AG09309 (cell line): Measurements from ENCODE around the gene TMEM132D.

Experiments
- DNase-seq: peaks from one replicate; pipeline ENCODE4 v3.0.0-alpha.2; 2010; ENCODE audit warnings: low read depth
- H3K4me3 ChIP-seq: 2 replicates; pipeline ENCODE4 v1.5.1; 2011; ENCODE audit warnings: mild to moderate bottlenecking, low read depth, low read length, moderate library complexity; ENCODE audit not compliant: control insufficient read depth
- CTCF ChIP-seq: IDR thresholded peaks from 2 replicates; pipeline ENCODE4 v1.5.1; 2011; ENCODE audit warnings: mild to moderate bottlenecking, low read depth, low read length, inconsistent platforms; ENCODE audit not compliant: insufficient read depth, control insufficient read depth; ENCODE audit errors: missing control alignments

Gene TMEM132D

GRCh38 chr12:129483111-129483893 lies 420.5 kb downstream of the TMEM132D start:
- no peak for DNase-seq
- TF ChIP-seq CTCF = no peak
- H3K4me3 ChIP-seq = no peak overlapping the region

GRCh38 chr12:129481921-129482320 lies 421.9 kb downstream of the TMEM132D start:
- DNase-seq = no peak
- TF ChIP-seq CTCF = no peak
- no peak overlapping the region for H3K4me3 ChIP-seq

- no peak for DNase-seq
- no peak for TF ChIP-seq CTCF
- H3K4me3 ChIP-seq = no peak overlapping the region
Observed at GRCh38 chr12:129470196-129470595, 433.6 kb downstream of the TMEM132D start.

- no peak for TF ChIP-seq CTCF
- no peak for DNase-seq
- H3K4me3 ChIP-seq = no peak overlapping the region
Observed at GRCh38 chr12:129467726-129468125, 436.1 kb downstream of the TMEM132D start.

GRCh38 chr12:129467289-129467688 lies 436.5 kb downstream of the TMEM132D start:
- no peak for TF ChIP-seq CTCF
- no peak overlapping the region for H3K4me3 ChIP-seq
- DNase-seq = no peak

GRCh38 chr12:129466499-129466898 lies 437.3 kb downstream of the TMEM132D start:
- no peak overlapping the region for H3K4me3 ChIP-seq
- no peak for DNase-seq

More at GRCh38 chr12:129466499-129466898, 437.3 kb downstream of the TMEM132D start:
- no peak for TF ChIP-seq CTCF
